GM18870 (cell line): ENCODE data around the gene TNK2.
"Not testable (repeated sequence)": the region's sequence is repeated elsewhere in the genome, so short reads cannot be mapped to it uniquely, and the experiment has no call there.

Source experiments
- ATAC-seq: cut with Tn5 transposase; IDR thresholded peaks from one replicate; pipeline ENCODE4 v1.9.1; 2021; ENCODE audit warnings: moderate library complexity; ENCODE audit not compliant: unreplicated experiment

TNK2 gene

GRCh38 chr3:195824425-195825190 is 83.7 kb downstream of the TNK2 start:
- not testable (repeated sequence) for ATAC-seq

GRCh38 chr3:195823999-195824398 is 84.4 kb downstream of the TNK2 start:
- ATAC-seq, result no peak

GRCh38 chr3:195823280-195823679 is 85.1 kb downstream of the TNK2 start:
- no peak for ATAC-seq

GRCh38 chr3:195822131-195822696 is 86.1 kb downstream of the TNK2 start:
- no peak for ATAC-seq

- no peak for ATAC-seq
Measured at GRCh38 chr3:195821403-195822130, 86.8 kb downstream of the TNK2 start.

GRCh38 chr3:195820901-195821300 is 87.5 kb downstream of the TNK2 start:
- no peak for ATAC-seq

GRCh38 chr3:195820186-195820585 is 88.2 kb downstream of the TNK2 start:
- ATAC-seq, result no peak

- ATAC-seq, result no peak
Measured at GRCh38 chr3:195818301-195818700, 90.0 kb downstream of the TNK2 start.

GRCh38 chr3:195817578-195818135 is 90.7 kb downstream of the TNK2 start:
- ATAC-seq, result no peak

GRCh38 chr3:195816276-195816913 is 92.0 kb downstream of the TNK2 start:
- ATAC-seq, result not testable (repeated sequence)

GRCh38 chr3:195815169-195815771 is 93.1 kb downstream of the TNK2 start:
- ATAC-seq, result no peak

- no peak for ATAC-seq
Measured at GRCh38 chr3:195813916-195814640, 94.3 kb downstream of the TNK2 start.
